ENCODE measurements around the gene ARID5B.

GRCh38 chr10:61974601-61975390 is 73.3 kb downstream of the ARID5B start:
- TF ChIP-seq, protein P1, sequence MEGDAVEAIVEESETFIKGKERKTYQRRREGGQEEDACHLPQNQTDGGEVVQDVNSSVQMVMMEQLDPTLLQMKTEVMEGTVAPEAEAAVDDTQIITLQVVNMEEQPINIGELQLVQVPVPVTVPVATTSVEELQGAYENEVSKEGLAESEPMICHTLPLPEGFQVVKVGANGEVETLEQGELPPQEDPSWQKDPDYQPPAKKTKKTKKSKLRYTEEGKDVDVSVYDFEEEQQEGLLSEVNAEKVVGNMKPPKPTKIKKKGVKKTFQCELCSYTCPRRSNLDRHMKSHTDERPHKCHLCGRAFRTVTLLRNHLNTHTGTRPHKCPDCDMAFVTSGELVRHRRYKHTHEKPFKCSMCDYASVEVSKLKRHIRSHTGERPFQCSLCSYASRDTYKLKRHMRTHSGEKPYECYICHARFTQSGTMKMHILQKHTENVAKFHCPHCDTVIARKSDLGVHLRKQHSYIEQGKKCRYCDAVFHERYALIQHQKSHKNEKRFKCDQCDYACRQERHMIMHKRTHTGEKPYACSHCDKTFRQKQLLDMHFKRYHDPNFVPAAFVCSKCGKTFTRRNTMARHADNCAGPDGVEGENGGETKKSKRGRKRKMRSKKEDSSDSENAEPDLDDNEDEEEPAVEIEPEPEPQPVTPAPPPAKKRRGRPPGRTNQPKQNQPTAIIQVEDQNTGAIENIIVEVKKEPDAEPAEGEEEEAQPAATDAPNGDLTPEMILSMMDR (conservative IDR thresholded peaks at IDR 0.05; ENCODE audit: low read depth in 2 of 2), result no peak
- TF ChIP-seq JUNB (IDR thresholded peaks at IDR 0.05; ENCODE audit: unreplicated experiment) (no peak), POLR2AphosphoS5 (IDR thresholded peaks at IDR 0.05; ENCODE audit: low read depth) (no peak), EZH2 (IDR thresholded peaks at IDR 0.05; ENCODE audit: low read depth, unreplicated experiment) (no peak), STAT1 (IDR thresholded peaks at IDR 0.05; ENCODE audit: unreplicated experiment) (no peak)

Data from GM23338 (cell line).